K562 (cell line): ENCODE results near the gene AHNAK. TPM values are rescaled to one million over a fixed set of nuclear protein-coding genes. Genes with fewer than 3 reads are reported as not detected.
A peak's percentile ranks its signal among the peaks of the same experiment; 100 is the strongest.

Experiments
- ATF6 ChIP-seq: sonication (generic); formaldehyde crosslinking; IDR thresholded peaks from 2 replicates; pipeline ENCODE4 v1.4.0; 2020; ENCODE audit warnings: mild to moderate bottlenecking, missing genetic modification reagents
- COPS2 ChIP-seq: fragments of 450-650 bp; conservative IDR thresholded peaks from 2 replicates; pipeline ENCODE4 v1.6.1; 2016; ENCODE audit warnings: mild to moderate bottlenecking, moderate library complexity
- CTCF ChIP-seq, 3 experiments: IDR thresholded peaks in 2 of 3; conservative IDR thresholded peaks in 1 of 3; 2 replicates each; pipeline ENCODE4 v1.5.1; 2011 to 2012; ENCODE audit warnings: low read length in 3 of 3, mild to moderate bottlenecking in 3 of 3, control low read depth in 2 of 3, improper control_type of control experiment in 1 of 3, inconsistent platforms in 1 of 3, low read depth in 1 of 3, mixed read lengths in 1 of 3, moderate library complexity in 1 of 3; ENCODE audit not compliant: insufficient read depth in 2 of 3
- ETV5 ChIP-seq: sonication (generic); formaldehyde crosslinking; IDR thresholded peaks from 2 replicates; pipeline ENCODE4 v1.4.0; 2020; ENCODE audit warnings: low read depth, mild to moderate bottlenecking, missing genetic modification reagents
- FOXA1 ChIP-seq: fragments of 450-650 bp; IDR thresholded peaks from 2 replicates; pipeline ENCODE4 v1.6.1; 2016; ENCODE audit warnings: mild to moderate bottlenecking, borderline replicate concordance
- GATAD2A ChIP-seq: fragments of 450-650 bp; IDR thresholded peaks from 2 replicates; pipeline ENCODE4 v1.6.1; 2017
- JUND ChIP-seq, 2 experiments: IDR thresholded peaks; 2 replicates in 1 of 2; 3 replicates in 1 of 2; pipeline ENCODE4 v1.6.1; 2011; ENCODE audit warnings: borderline replicate concordance in 2 of 2, low read depth in 2 of 2, low read length in 2 of 2, improper control_type of control experiment in 1 of 2, missing biosample characterization in 1 of 2, missing genetic modification characterization in 1 of 2, missing genetic modification reagents in 1 of 2
- L3MBTL2 ChIP-seq: fragments of 450-650 bp; IDR thresholded peaks from 2 replicates; pipeline ENCODE4 v1.6.1; 2016; ENCODE audit warnings: mild to moderate bottlenecking, moderate library complexity
- LCOR ChIP-seq: sonication (generic); formaldehyde crosslinking; IDR thresholded peaks from 2 replicates; pipeline ENCODE4 v1.8.0; 2022; ENCODE audit warnings: mild to moderate bottlenecking, missing genetic modification reagents
- LEF1 ChIP-seq: fragments of 450-650 bp; IDR thresholded peaks from 2 replicates; pipeline ENCODE4 v1.6.1; 2016; ENCODE audit warnings: mild to moderate bottlenecking
- MXI1 ChIP-seq: IDR thresholded peaks from 2 replicates; pipeline ENCODE4 v1.6.1; 2011; ENCODE audit warnings: low read depth, mild to moderate bottlenecking, improper control_type of control experiment, low read length
- PBX2 ChIP-seq, 2 experiments: IDR thresholded peaks in 1 of 2; conservative IDR thresholded peaks in 1 of 2; 2 replicates each; pipeline ENCODE4 v1.6.1; 2016; ENCODE audit warnings: low read depth in 2 of 2, mild to moderate bottlenecking in 1 of 2, missing compliant biosample characterization in 1 of 2, missing genetic modification characterization in 1 of 2, moderate library complexity in 1 of 2
- SIN3A ChIP-seq, 2 experiments: fragments of 150-350 bp in 1 of 2; IDR thresholded peaks; 2 replicates each; pipeline ENCODE4 v1.6.1; 2011 to 2016; ENCODE audit warnings: borderline replicate concordance in 2 of 2, low read depth in 2 of 2, low read length in 2 of 2, mild to moderate bottlenecking in 2 of 2, moderate library complexity in 2 of 2; ENCODE audit not compliant: control insufficient read depth in 1 of 2
- SMAD1 ChIP-seq: fragments of 150-350 bp; IDR thresholded peaks from 2 replicates; pipeline ENCODE4 v1.6.1; 2014; ENCODE audit warnings: low read length, low read depth; ENCODE audit not compliant: partially characterized antibody
- TEAD1 ChIP-seq, 2 experiments: fragments of 450-650 bp in 1 of 2; sonication (generic) in 1 of 2; formaldehyde crosslinking; IDR thresholded peaks; 2 replicates each; pipeline versions ENCODE4 v1.4.0 to v1.8.0; 2020 to 2022; ENCODE audit warnings: mild to moderate bottlenecking in 2 of 2, missing genetic modification reagents in 1 of 2
- TFE3 ChIP-seq: fragments of 450-650 bp; formaldehyde crosslinking; IDR thresholded peaks from 2 replicates; pipeline ENCODE4 v1.4.0; 2020; ENCODE audit warnings: mild to moderate bottlenecking, mixed read lengths
- TGIF2 ChIP-seq: sonication (generic); formaldehyde crosslinking; IDR thresholded peaks from 2 replicates; pipeline ENCODE4 v1.8.1; 2022; ENCODE audit warnings: mild to moderate bottlenecking, missing genetic modification reagents, moderate library complexity
- ZNF253 ChIP-seq: fragments of 250-450 bp; sonication (Bioruptor Pico); conservative IDR thresholded peaks from 2 replicates; pipeline ENCODE4 v1.6.1; 2021; ENCODE audit warnings: mild to moderate bottlenecking
- polyA plus RNA-seq, 8 experiments: library from polyadenylated mRNA; depleted of rRNA in 4 of 8; stranded (reverse) in 5 of 8; unstranded in 3 of 8; fragments of >200 nt; fragmentation: Nextera tagmentation in 2 of 8; fragmentation: Illumina TruSeq in 1 of 8; extraction: Ambion mirVana in 2 of 8; extraction: Trizol in 1 of 8; gene quantifications; 2 replicates each; pipeline versions ENCODE4 v1.2.1 to v1.2.3, GENCODE V29; 2011 to 2014; ENCODE audit warnings: inconsistent platforms in 1 of 8, missing spikeins in 1 of 8
- total RNA-seq, 7 experiments: library from RNA; depleted of rRNA in 6 of 7; stranded (reverse); fragments of >200 nt in 6 of 7; fragmentation: Illumina TruSeq in 2 of 7; extraction: Trizol in 2 of 7; gene quantifications; 2 replicates each; pipeline versions ENCODE4 v1.2.1 to v1.2.3, GENCODE V29; 2011 to 2021; ENCODE audit warnings: low replicate concordance in 1 of 7

AHNAK gene
- total and polyA plus RNA-seq, 9 of the 15 experiments (the other 6 are each of a cell fraction or from before 2014, with no cell fraction given), result 1.5 to 89.7 (median 45.0) TPM

- TF ChIP-seq PBX2 (CRISPR knock-in tag; IDR thresholded peaks at IDR 0.05; ENCODE audit: low read depth), result no peak
- TF ChIP-seq PBX2 (tag; conservative IDR thresholded peaks at IDR 0.05; ENCODE audit: low read depth), result 0 out of 2 replicates have a peak, but pooled peaks have one; percentile 13
- TF ChIP-seq ETV5 (CRISPR knock-in tag), result 0 out of 2 replicates have a peak, but pooled peaks have one; percentile 8
- no peak for TF ChIP-seq CTCF (IDR thresholded peaks at IDR 0.05 in 2 of 3, conservative IDR thresholded peaks at IDR 0.05 in 1 of 3; ENCODE audit: insufficient read depth in 2 of 3, low read depth in 1 of 3, low read length in 3 of 3)
- 0 out of 4 replicates have a peak, but pooled peaks of 1 of the 2 experiments have one; percentile 10 for TF ChIP-seq TEAD1 (CRISPR knock-in tag; IDR thresholded peaks at IDR 0.05)
- TF ChIP-seq TFE3 (CRISPR knock-in tag), result no peak
- peak; percentile 17; the same call in 1 of the 2 replicates for TF ChIP-seq LCOR (CRISPR knock-in tag)
- no peak for TF ChIP-seq COPS2
- no peak for TF ChIP-seq SMAD1
- no peak for TF ChIP-seq GATAD2A
- TF ChIP-seq FOXA1, result no peak
- peak in 1 of 2 experiments; percentile 53; a peak in 1 of 4 replicates for TF ChIP-seq SIN3A (IDR thresholded peaks at IDR 0.05; ENCODE audit: borderline replicate concordance in 2 of 2, control insufficient read depth in 1 of 2, low read depth in 2 of 2, low read length in 2 of 2)
- TF ChIP-seq TGIF2 (CRISPR knock-in tag), result no peak
- TF ChIP-seq JUND (IDR thresholded peaks at IDR 0.05; ENCODE audit: borderline replicate concordance, low read depth, low read length), result no peak
- no peak for TF ChIP-seq JUND (tag; IDR thresholded peaks at IDR 0.05; ENCODE audit: borderline replicate concordance, low read depth, low read length)
- no peak for TF ChIP-seq LEF1
- TF ChIP-seq ATF6 (CRISPR knock-in tag), result no peak
- TF ChIP-seq L3MBTL2, result no peak
- no peak for TF ChIP-seq ZNF253 (CRISPR knock-in tag)
- 0 out of 2 replicates have a peak, but pooled peaks have one; percentile 25 for TF ChIP-seq MXI1
Observed at GRCh38 chr11:62574363-62575071, 27.9 kb upstream of the AHNAK start (continued).
